Measurements from ENCODE around the gene DISP2. TPM values are rescaled to one million over a fixed set of nuclear protein-coding genes. Genes with fewer than 3 reads are reported as not detected.

Gene DISP2
- total RNA-seq, 4 donors from 2014 or later, result 8.6 to 12.9 (median 10.9) TPM

DNA sequence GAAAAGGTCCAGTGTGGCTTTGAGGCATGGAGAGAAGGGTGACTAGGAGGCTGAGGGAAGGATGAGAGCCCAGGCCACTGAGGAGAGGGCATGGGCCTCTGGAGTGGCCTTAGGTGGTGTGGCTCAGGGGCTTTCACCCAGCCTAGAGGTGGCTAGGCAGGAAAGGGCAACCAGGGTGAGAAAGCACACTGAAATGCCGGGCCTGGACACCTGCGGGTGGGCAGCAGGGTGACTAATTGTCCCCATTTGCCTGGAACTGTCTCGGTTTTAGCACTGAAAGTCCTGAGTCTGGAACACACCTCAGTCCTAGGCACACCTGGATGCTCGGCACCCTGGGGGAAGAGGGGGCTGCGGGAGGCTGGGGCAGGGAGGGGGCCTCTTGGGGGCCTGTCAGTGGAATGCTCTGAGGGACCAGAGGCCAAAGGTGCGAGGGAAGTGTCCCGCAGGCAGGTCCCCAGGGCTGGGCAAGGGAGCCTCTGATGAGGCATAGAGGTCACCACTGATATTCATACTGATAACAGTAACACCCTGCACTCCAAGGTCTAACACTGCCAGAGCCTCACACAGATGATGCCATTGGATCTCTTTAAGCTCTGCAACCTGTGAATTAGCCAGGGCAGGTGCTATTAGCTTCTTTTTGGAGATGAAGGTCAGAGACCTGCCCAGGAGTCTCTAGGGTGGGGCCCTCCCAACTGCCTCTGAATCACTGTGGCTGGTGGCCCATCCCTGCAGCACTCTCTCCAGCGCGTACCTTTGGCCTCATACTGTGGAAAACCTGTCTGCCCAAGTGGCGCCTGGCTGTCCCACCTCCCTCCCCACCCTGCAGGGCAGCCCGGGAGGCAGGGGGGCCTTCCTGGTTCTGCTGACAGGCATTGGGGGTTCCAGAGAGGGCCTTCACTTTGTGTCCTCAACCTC is 10.2 kb upstream of the DISP2 start:
- Histone ChIP-seq H3K4me3 (no peak overlapping the region), H3K27me3 (no peaks in the 10 kb centered on the region), H3K36me3 (no peaks in the 10 kb centered on the region), H3K27ac (peak overlapping the region; percentile 95 to 98 (median 96)), H3K4me1 (peaks cover 36 to 70% (median 66%) of the 10 kb centered on the region in 4 donors), H3K9me3 (no peaks in the 10 kb centered on the region)
- in situ Hi-C loops (cut with MboI; ENCODE audit: low pct_ligation_motif_present in 1 of 4, low pct_unique_long_range_greater_than_20kb in 1 of 4, low sequenced_read_pairs in 3 of 4) (no loop called here), intact Hi-C loops (cut with DNase I; ENCODE audit: low total_unique reads) (no loop called here)
- DNase-seq, result peak; percentile 89
- 46% methylated on average over 10 of the region's 11 CpGs; no CpG with 5 or more reads in 1 of the 2 donors for WGBS, 2 donors (ENCODE audit: low coverage in 1 of 2)
- peak in 2 of 3 donors; percentile 68 to 84 for TF ChIP-seq POLR2AphosphoS5 (IDR thresholded peaks at IDR 0.05)
- TF ChIP-seq, protein P1, sequence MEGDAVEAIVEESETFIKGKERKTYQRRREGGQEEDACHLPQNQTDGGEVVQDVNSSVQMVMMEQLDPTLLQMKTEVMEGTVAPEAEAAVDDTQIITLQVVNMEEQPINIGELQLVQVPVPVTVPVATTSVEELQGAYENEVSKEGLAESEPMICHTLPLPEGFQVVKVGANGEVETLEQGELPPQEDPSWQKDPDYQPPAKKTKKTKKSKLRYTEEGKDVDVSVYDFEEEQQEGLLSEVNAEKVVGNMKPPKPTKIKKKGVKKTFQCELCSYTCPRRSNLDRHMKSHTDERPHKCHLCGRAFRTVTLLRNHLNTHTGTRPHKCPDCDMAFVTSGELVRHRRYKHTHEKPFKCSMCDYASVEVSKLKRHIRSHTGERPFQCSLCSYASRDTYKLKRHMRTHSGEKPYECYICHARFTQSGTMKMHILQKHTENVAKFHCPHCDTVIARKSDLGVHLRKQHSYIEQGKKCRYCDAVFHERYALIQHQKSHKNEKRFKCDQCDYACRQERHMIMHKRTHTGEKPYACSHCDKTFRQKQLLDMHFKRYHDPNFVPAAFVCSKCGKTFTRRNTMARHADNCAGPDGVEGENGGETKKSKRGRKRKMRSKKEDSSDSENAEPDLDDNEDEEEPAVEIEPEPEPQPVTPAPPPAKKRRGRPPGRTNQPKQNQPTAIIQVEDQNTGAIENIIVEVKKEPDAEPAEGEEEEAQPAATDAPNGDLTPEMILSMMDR (IDR thresholded peaks at IDR 0.05), result no peak
- peak; percentile 82 for TF ChIP-seq EP300 (IDR thresholded peaks at IDR 0.05; ENCODE audit: low read depth)
- TF ChIP-seq POLR2A (IDR thresholded peaks at IDR 0.05), result peak; percentile 61

- intact Hi-C loops (cut with DNase I; ENCODE audit: low total_unique reads) (no loop called here), in situ Hi-C loops (cut with MboI; ENCODE audit: low pct_ligation_motif_present in 1 of 4, low pct_unique_long_range_greater_than_20kb in 1 of 4, low sequenced_read_pairs in 3 of 4) (no loop called here)
- Histone ChIP-seq H3K27ac (peak overlapping the region; percentile 95 to 98 (median 96)), H3K4me3 (no peak overlapping the region), H3K9me3 (no peaks in the 10 kb centered on the region), H3K4me1 (peaks cover 30 to 63% (median 59%) of the 10 kb centered on the region in 4 donors), H3K36me3 (no peaks in the 10 kb centered on the region), H3K27me3 (no peaks in the 10 kb centered on the region)
- DNase-seq, result no peak
- WGBS, 2 donors (ENCODE audit: low coverage in 1 of 2), result 66% methylated on average over 5 of the region's 5 CpGs; no CpG with 5 or more reads in 1 of the 2 donors
- no peak for TF ChIP-seq POLR2AphosphoS5 (IDR thresholded peaks at IDR 0.05)
- TF ChIP-seq, protein P1 (IDR thresholded peaks at IDR 0.05), result no peak
- TF ChIP-seq POLR2A (IDR thresholded peaks at IDR 0.05), result no peak
- no peak for TF ChIP-seq EP300 (IDR thresholded peaks at IDR 0.05; ENCODE audit: low read depth)
Observed at GRCh38 chr15:40348474-40348870, 9.5 kb upstream of the DISP2 start.

DNA sequence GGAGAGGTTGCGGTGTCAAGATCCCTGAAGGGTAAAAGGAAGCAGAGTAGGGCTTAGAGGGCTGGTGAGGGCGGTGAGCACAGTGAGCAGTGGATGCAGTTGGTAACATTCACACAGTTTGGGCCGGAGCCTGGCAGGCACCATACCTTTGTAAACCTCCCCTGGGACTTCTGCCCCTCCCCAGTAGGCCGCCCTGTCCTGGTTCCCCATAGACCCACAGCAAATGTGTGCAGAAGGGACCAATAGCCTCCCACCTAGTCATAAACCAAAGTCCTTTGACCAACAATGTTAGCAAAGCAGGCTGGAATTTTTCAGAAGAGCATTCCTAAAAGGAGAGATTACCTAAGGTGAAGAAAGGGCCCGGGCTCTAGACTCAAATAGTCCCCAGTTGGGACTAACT is 8.9 kb upstream of the DISP2 start:
- intact Hi-C loops (cut with DNase I; ENCODE audit: low total_unique reads), result no loop called here

More for the DNA sequence above, 8.9 kb upstream of the DISP2 start:
- peak overlapping the region; percentile 95 to 98 (median 96) for H3K27ac ChIP-seq
- in situ Hi-C loops (cut with MboI; ENCODE audit: low pct_ligation_motif_present in 1 of 4, low pct_unique_long_range_greater_than_20kb in 1 of 4, low sequenced_read_pairs in 3 of 4), result no loop called here
- no peaks in the 10 kb centered on the region for H3K9me3 ChIP-seq
- peak; percentile 46 for TF ChIP-seq EP300 (IDR thresholded peaks at IDR 0.05; ENCODE audit: low read depth)
- TF ChIP-seq, protein P1 (IDR thresholded peaks at IDR 0.05), result no peak
- TF ChIP-seq POLR2A (IDR thresholded peaks at IDR 0.05), result peak; percentile 53
- TF ChIP-seq POLR2AphosphoS5 (IDR thresholded peaks at IDR 0.05), result peak; percentile 17 to 65 (median 58)
- H3K27me3 ChIP-seq, result no peaks in the 10 kb centered on the region
- WGBS, 2 donors (ENCODE audit: low coverage in 1 of 2), result 23 to 61% methylated on average over 3 to 5 of the region's 5 CpGs
- DNase-seq, result peak; percentile 75
- peaks cover 24 to 61% (median 58%) of the 10 kb centered on the region in 4 donors for H3K4me1 ChIP-seq
- H3K4me3 ChIP-seq, result no peak overlapping the region
- no peaks in the 10 kb centered on the region for H3K36me3 ChIP-seq
